Endothelial cell of umbilical vein (primary cell): ENCODE measurements around the gene SH3BP4. TPM values are rescaled to one million over a fixed set of nuclear protein-coding genes. Genes with fewer than 3 reads are reported as not detected.

Source experiments
- BruUV-seq: library from RNA; stranded (reverse); fragments of 400-500 nt; replicated peaks from 2 replicates; lab custom pipeline; 2021; lab: Mats Ljungman, UMichigan
- CTCF ChIA-PET: fragments of 300-600, 350-600 bp; sonication (Branson Sonifier 250); formaldehyde crosslinking; loops from one replicate; lab custom pipeline; 2021; ENCODE audit warnings: antibody characterized with exemption, inconsistent platforms; lab: Charles Lee
- POLR2A ChIA-PET: fragments of 300-600, 350-600 bp; sonication (Branson Sonifier 250); formaldehyde crosslinking; loops from one replicate; lab custom pipeline; 2021; ENCODE audit warnings: antibody characterized with exemption, inconsistent platforms; lab: Charles Lee
- DNase-seq: peaks from one replicate; pipeline ENCODE4 v3.0.0-alpha.2; 2011; ENCODE audit warnings: low read depth, low spot score
- FAIRE-seq: peaks from 2 replicates; lab custom pipeline; 2011; peaks lifted over from hg19 to GRCh38; lab: Jason Lieb, UNC
- H2AFZ ChIP-seq: 2 replicates; pipeline ENCODE4 v1.6.0; 2012; ENCODE audit warnings: low read depth, low read length, control low read depth, inconsistent platforms
- H3K27ac ChIP-seq: 2 replicates; pipeline ENCODE4 v1.5.1; 2011; ENCODE audit warnings: low read depth, mild to moderate bottlenecking, control low read depth, low read length, moderate library complexity; ENCODE audit not compliant: insufficient read depth
- H3K27me3 ChIP-seq, 2 experiments: 2 replicates each; pipeline versions ENCODE4 v1.6.0 to v1.6.1; 2011; ENCODE audit warnings: low read length in 2 of 2, mixed read lengths in 1 of 2; ENCODE audit not compliant: control insufficient read depth in 2 of 2, insufficient read depth in 2 of 2
- H3K36me3 ChIP-seq, 2 experiments: 2 replicates in 1 of 2; 3 replicates in 1 of 2; pipeline ENCODE4 v1.5.1; 2011; ENCODE audit warnings: low read length in 2 of 2, mild to moderate bottlenecking in 1 of 2, moderate library complexity in 1 of 2; ENCODE audit not compliant: control insufficient read depth in 2 of 2, insufficient read depth in 2 of 2; ENCODE audit errors: extremely low read depth in 1 of 2
- H3K4me1 ChIP-seq: 3 replicates; pipeline ENCODE4 v1.5.1; 2011; ENCODE audit warnings: mild to moderate bottlenecking, low read length; ENCODE audit not compliant: control insufficient read depth, insufficient read depth; ENCODE audit errors: extremely low read depth
- H3K4me2 ChIP-seq: 2 replicates; pipeline ENCODE4 v1.6.1; 2011; ENCODE audit warnings: low read length, control low read depth, mixed read lengths; ENCODE audit not compliant: insufficient read depth
- H3K4me3 ChIP-seq, 3 experiments: fragments of 200-600 bp in 1 of 3; sonication (generic), shearing (Covaris generic) in 1 of 3; replicated peaks in 1 of 3; 2 replicates each; pipeline ENCODE4 v1.5.1; 2011 to 2016; ENCODE audit warnings: control low read depth in 3 of 3, low read length in 3 of 3, mild to moderate bottlenecking in 2 of 3, inconsistent platforms in 1 of 3, low read depth in 1 of 3, moderate library complexity in 1 of 3; ENCODE audit not compliant: insufficient read depth in 1 of 3
- H3K79me2 ChIP-seq: 2 replicates; pipeline ENCODE4 v1.6.0; 2012; ENCODE audit warnings: low read length, inconsistent platforms; ENCODE audit not compliant: control insufficient read depth, insufficient read depth
- H3K9ac ChIP-seq: replicated peaks from 2 replicates; pipeline ENCODE3; 2011; ENCODE audit warnings: low read length, control low read depth; ENCODE audit not compliant: insufficient read depth; ENCODE audit errors: extremely low read depth
- H3K9me1 ChIP-seq: replicated peaks from 3 replicates; pipeline ENCODE4 v1.6.0; 2011; ENCODE audit warnings: mild to moderate bottlenecking, low read length; ENCODE audit not compliant: control insufficient read depth, insufficient read depth; ENCODE audit errors: extremely low read depth
- H3K9me3 ChIP-seq: replicated peaks from 2 replicates; pipeline ENCODE4 v1.5.1; 2012; ENCODE audit warnings: low read length, inconsistent platforms; ENCODE audit not compliant: control insufficient read depth, insufficient read depth
- H4K20me1 ChIP-seq: replicated peaks from 2 replicates; pipeline ENCODE3; 2011; ENCODE audit warnings: mild to moderate bottlenecking, low read length; ENCODE audit not compliant: control insufficient read depth, insufficient read depth; ENCODE audit errors: extremely low read depth
- CTCF ChIP-seq, 2 donors: IDR thresholded peaks; 1 replicate in 1 of 2; 2 replicates in 1 of 2; pipeline ENCODE4 v1.5.1; 2011; ENCODE audit warnings: low read length in 2 of 2, mild to moderate bottlenecking in 2 of 2, moderate library complexity in 2 of 2, control low read depth in 1 of 2, inconsistent platforms in 1 of 2, low read depth in 1 of 2; ENCODE audit not compliant: insufficient read depth in 1 of 2; ENCODE audit errors: extremely low read depth in 1 of 2
- EZH2 ChIP-seq: IDR thresholded peaks from 2 replicates; pipeline ENCODE4 v1.6.1; 2012; ENCODE audit warnings: borderline replicate concordance, low read depth, mild to moderate bottlenecking, moderate library complexity, low read length, inconsistent platforms; ENCODE audit not compliant: severe bottlenecking
- FOS ChIP-seq: IDR thresholded peaks from 2 replicates; pipeline ENCODE4 v1.6.1; 2011; ENCODE audit warnings: mild to moderate bottlenecking, low read length, moderate library complexity, borderline replicate concordance; ENCODE audit not compliant: insufficient read depth
- GATA2 ChIP-seq: IDR thresholded peaks from 2 replicates; pipeline ENCODE4 v1.7.0; 2011; ENCODE audit warnings: low read depth, mild to moderate bottlenecking, moderate library complexity, mixed read lengths, low read length; ENCODE audit not compliant: insufficient read length, insufficient read depth
- JUN ChIP-seq: IDR thresholded peaks from 2 replicates; pipeline ENCODE4 v1.6.1; 2011; ENCODE audit warnings: borderline replicate concordance, low read depth; ENCODE audit not compliant: insufficient read length, insufficient read depth
- MAX ChIP-seq: IDR thresholded peaks from 2 replicates; pipeline ENCODE4 v1.6.1; 2011; ENCODE audit not compliant: insufficient read depth, insufficient read length
- MYC ChIP-seq: IDR thresholded peaks from one replicate; pipeline ENCODE4 v1.6.1; 2011; ENCODE audit warnings: mild to moderate bottlenecking, low read depth, low read length
- POLR2A ChIP-seq: IDR thresholded peaks from 2 replicates; pipeline ENCODE4 v1.6.1; 2012; ENCODE audit warnings: low read depth, mild to moderate bottlenecking, control low read depth, low read length
- POLR2AphosphoS5 ChIP-seq: IDR thresholded peaks from 2 replicates; pipeline ENCODE4 v1.6.1; 2012; ENCODE audit warnings: low read depth, mild to moderate bottlenecking, control low read depth, low read length, moderate library complexity; ENCODE audit not compliant: insufficient read depth
- dilution Hi-C: fragments of 300-500 bp; cut with MboI; formaldehyde crosslinking; loops from one replicate; pipeline ENCODE4 v1.15.0; 2019; ENCODE audit warnings: low sequenced_read_pairs; ENCODE audit not compliant: extremely low pct_ligation_motif_present
- intact Hi-C: fragments of 100-400 bp; cut with micrococcal nuclease; formaldehyde crosslinking; loops from one replicate; pipeline ENCODE4 v1.10.0; 2022
- polyA plus RNA-seq, 4 experiments: library from polyadenylated mRNA; depleted of rRNA in 3 of 4; stranded (reverse) in 3 of 4; unstranded in 1 of 4; fragments of >200 nt; gene quantifications; 2 replicates each; pipeline versions ENCODE4 v1.2.1 to v1.2.3, GENCODE V29; 2011 to 2012; ENCODE audit warnings: missing spikeins in 1 of 4
- total RNA-seq: library from RNA; stranded (reverse); gene quantifications from 2 replicates; pipeline ENCODE4 v1.2.3, GENCODE V29; 2021

SH3BP4 gene
- total and polyA plus RNA-seq, 2 donors (not counting 3 experiments of a cell fraction or from before 2014, with no cell fraction given) = 85.2 to 100.0 TPM

GRCh38 chr2:235049719-235050118 is 97.9 kb downstream of the SH3BP4 start:
- H3K9me3 ChIP-seq = no peaks in the 10 kb centered on the region
- H3K9ac ChIP-seq = no peak overlapping the region
- TF ChIP-seq EZH2 (no peak), POLR2AphosphoS5 (no peak), GATA2 (no peak), CTCF (IDR thresholded peaks at IDR 0.05; ENCODE audit: extremely low read depth in 1 of 2, insufficient read depth in 1 of 2, low read depth in 1 of 2, low read length in 2 of 2) (no peak), POLR2A (no peak), FOS (no peak), MAX (no peak), JUN (no peak), MYC (no peak)
- H3K4me2 ChIP-seq = no peak overlapping the region
- FAIRE-seq (no peak), DNase-seq (no peak)
- ChIA-PET POLR2A (no interaction called here), CTCF (interaction anchor here (1.6 to 1.7 kb wide), 2 partner anchors 19 to 169 kb away, joined by 6 to 13 read pairs; no protein-coding TSS in a partner anchor)
- BruUV-seq = no TSS peak
- peaks cover 22% of the 10 kb centered on the region for H3K4me1 ChIP-seq
- no peaks in the 10 kb centered on the region for H4K20me1 ChIP-seq
- H2AFZ ChIP-seq = no peak overlapping the region
- intact Hi-C loops (loop anchor here (2.0 to 5.0 kb wide), 5 partner anchors 52 to 627 kb away; no protein-coding TSS in a partner anchor), dilution Hi-C loops (no loop called here)
- no peaks in the 10 kb centered on the region for H3K9me1 ChIP-seq
- no peak overlapping the region for H3K27ac ChIP-seq
- H3K4me3 ChIP-seq = no peak overlapping the region
- H3K27me3 ChIP-seq = no peaks in the 10 kb centered on the region
- H3K79me2 ChIP-seq = peaks cover 63% of the 10 kb centered on the region
- H3K36me3 ChIP-seq = peaks cover 18 to 36% of the 10 kb centered on the region in 2 experiments
